GM12878 (cell line): ENCODE results near the gene ADARB1.

Source experiments
- CBX5 ChIP-seq: sonication (generic); IDR thresholded peaks from 2 replicates; pipeline ENCODE4 v1.6.1; 2016; ENCODE audit warnings: low read depth, moderate library complexity, mild to moderate bottlenecking, inconsistent platforms
- CTCF ChIP-seq, 3 experiments: IDR thresholded peaks in 2 of 3; conservative IDR thresholded peaks in 1 of 3; 2 replicates each; pipeline ENCODE4 v1.5.1; 2011; ENCODE audit warnings: low read depth in 3 of 3, low read length in 3 of 3, mild to moderate bottlenecking in 3 of 3, control low read depth in 2 of 3, moderate library complexity in 2 of 3, inconsistent platforms in 1 of 3, mixed read lengths in 1 of 3; ENCODE audit not compliant: control insufficient read depth in 2 of 3, insufficient read depth in 1 of 3; ENCODE audit errors: extremely low read depth in 1 of 3
- EP300 ChIP-seq, 2 experiments: fragments of 150-350 bp in 1 of 2; IDR thresholded peaks; 2 replicates each; pipeline ENCODE4 v1.6.1; 2011 to 2012; ENCODE audit warnings: low read depth in 2 of 2, low read length in 2 of 2, borderline replicate concordance in 1 of 2, improper control_type of control experiment in 1 of 2, inconsistent platforms in 1 of 2; ENCODE audit not compliant: control insufficient read depth in 1 of 2
- ESRRA ChIP-seq: IDR thresholded peaks from 2 replicates; pipeline ENCODE4 v1.6.1; 2012; ENCODE audit warnings: mild to moderate bottlenecking, low read length, improper control_type of control experiment
- POLR2A ChIP-seq: IDR thresholded peaks from 2 replicates; pipeline ENCODE4 v1.6.1; 2011; ENCODE audit warnings: low read depth, mild to moderate bottlenecking, low read length
- RAD21 ChIP-seq: IDR thresholded peaks from 2 replicates; pipeline ENCODE4 v1.6.1; 2011; ENCODE audit warnings: mild to moderate bottlenecking, low read depth, low read length, moderate library complexity; ENCODE audit not compliant: insufficient read depth
- REST ChIP-seq: IDR thresholded peaks from 2 replicates; pipeline ENCODE4 v1.6.1; 2012; ENCODE audit warnings: mild to moderate bottlenecking, low read depth, low read length
- RFX5 ChIP-seq: IDR thresholded peaks from 2 replicates; pipeline ENCODE4 v1.6.1; 2011; ENCODE audit warnings: low read depth, low read length, improper control_type of control experiment
- SUPT20H ChIP-seq: IDR thresholded peaks from 2 replicates; pipeline ENCODE4 v1.6.1; 2011; ENCODE audit warnings: low read depth, mild to moderate bottlenecking, low read length, moderate library complexity, borderline replicate concordance; ENCODE audit not compliant: control insufficient read depth
- TCF3 ChIP-seq: IDR thresholded peaks from 2 replicates; pipeline ENCODE4 v1.6.1; 2012; ENCODE audit warnings: low read depth, mild to moderate bottlenecking, low read length, borderline replicate concordance; ENCODE audit not compliant: insufficient read depth
- TCF7 ChIP-seq: IDR thresholded peaks from 2 replicates; pipeline ENCODE4 v1.6.1; 2014; ENCODE audit warnings: antibody characterized with exemption, borderline replicate concordance
- ZNF687 ChIP-seq: fragments of 450-650 bp; IDR thresholded peaks from 2 replicates; pipeline ENCODE4 v1.6.1; 2017; ENCODE audit warnings: mild to moderate bottlenecking, moderate library complexity

- TF ChIP-seq CBX5 (no peak), ZNF687 (no peak), REST (no peak), SUPT20H (no peak), CTCF (IDR thresholded peaks at IDR 0.05 in 2 of 3, conservative IDR thresholded peaks at IDR 0.05 in 1 of 3; ENCODE audit: control insufficient read depth in 2 of 3, extremely low read depth in 1 of 3, insufficient read depth in 1 of 3, low read depth in 3 of 3, low read length in 3 of 3) (no peak), TCF3 (no peak), RAD21 (no peak), POLR2A (no peak), EP300 (IDR thresholded peaks at IDR 0.05; ENCODE audit: borderline replicate concordance in 1 of 2, control insufficient read depth in 1 of 2, low read depth in 2 of 2, low read length in 2 of 2) (no peak), TCF7 (no peak), RFX5 (no peak), ESRRA (no peak)
These were observed 152.4 kb downstream of the ADARB1 start for GRCh38 chr21:45226540-45227326.
